Body of pancreas (tissue), 4 donors: ENCODE results near the gene RAD51B.

ENCODE experiments used
- POLR2A ChIP-seq, 3 donors: fragments of 450-650 bp; IDR thresholded peaks; one replicate each; pipeline ENCODE4 v1.6.1; 2016; ENCODE audit warnings: antibody characterized with exemption in 3 of 3, mild to moderate bottlenecking in 2 of 3
- TF ChIP-seq, protein P1 (sequence below), 7 experiments: fragments of 450-650 bp in 4 of 7; fragments of 200-600 bp in 3 of 7; sonication (generic) in 3 of 7; IDR thresholded peaks; one replicate each; pipeline ENCODE4 v1.5.1; 2016 to 2019; ENCODE audit warnings: antibody characterized with exemption in 7 of 7

DNA sequence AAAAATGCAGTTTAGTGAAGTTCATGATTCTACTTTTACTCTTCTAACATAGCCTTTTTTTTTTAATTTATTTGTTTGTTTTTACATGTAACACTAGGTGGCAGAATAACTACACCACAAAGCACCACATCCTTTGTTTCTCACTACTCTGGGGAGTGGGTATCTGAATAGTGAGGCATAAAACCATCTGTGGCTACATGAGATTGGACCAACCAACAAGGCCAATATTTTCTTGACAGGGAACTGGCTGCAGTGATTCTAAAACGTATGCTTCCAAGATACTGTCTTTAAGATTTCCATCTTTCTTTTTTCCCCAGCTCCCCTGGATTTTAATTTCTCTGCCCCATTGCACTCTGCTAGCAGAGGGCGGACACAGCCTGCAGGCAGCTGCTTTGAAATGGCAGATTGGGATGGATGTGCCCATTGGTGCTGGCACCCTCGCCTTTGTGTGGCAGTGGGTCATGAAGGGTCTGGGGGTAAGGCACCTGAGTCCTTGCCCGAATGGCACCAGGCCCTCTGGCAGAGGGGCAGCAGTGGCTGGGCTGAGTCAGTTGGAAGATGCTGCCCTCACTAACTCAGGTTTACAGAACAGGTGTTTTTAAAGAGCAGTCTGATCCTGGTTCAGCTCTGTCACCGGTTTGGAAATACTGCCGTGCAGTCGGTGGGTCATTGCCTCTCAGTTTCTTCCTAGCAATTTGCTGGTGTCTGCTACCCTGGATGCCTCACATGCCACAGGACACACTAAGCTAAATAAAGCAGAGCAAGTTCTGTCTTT is 429.1 kb downstream of the RAD51B start:
- no peak for TF ChIP-seq POLR2A (IDR thresholded peaks at IDR 0.05)
- TF ChIP-seq, protein P1, sequence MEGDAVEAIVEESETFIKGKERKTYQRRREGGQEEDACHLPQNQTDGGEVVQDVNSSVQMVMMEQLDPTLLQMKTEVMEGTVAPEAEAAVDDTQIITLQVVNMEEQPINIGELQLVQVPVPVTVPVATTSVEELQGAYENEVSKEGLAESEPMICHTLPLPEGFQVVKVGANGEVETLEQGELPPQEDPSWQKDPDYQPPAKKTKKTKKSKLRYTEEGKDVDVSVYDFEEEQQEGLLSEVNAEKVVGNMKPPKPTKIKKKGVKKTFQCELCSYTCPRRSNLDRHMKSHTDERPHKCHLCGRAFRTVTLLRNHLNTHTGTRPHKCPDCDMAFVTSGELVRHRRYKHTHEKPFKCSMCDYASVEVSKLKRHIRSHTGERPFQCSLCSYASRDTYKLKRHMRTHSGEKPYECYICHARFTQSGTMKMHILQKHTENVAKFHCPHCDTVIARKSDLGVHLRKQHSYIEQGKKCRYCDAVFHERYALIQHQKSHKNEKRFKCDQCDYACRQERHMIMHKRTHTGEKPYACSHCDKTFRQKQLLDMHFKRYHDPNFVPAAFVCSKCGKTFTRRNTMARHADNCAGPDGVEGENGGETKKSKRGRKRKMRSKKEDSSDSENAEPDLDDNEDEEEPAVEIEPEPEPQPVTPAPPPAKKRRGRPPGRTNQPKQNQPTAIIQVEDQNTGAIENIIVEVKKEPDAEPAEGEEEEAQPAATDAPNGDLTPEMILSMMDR (IDR thresholded peaks at IDR 0.05), result peak; percentile 16 to 86 (median 81)
